ENCODE measurements around the gene TMEM183A.

DNA sequence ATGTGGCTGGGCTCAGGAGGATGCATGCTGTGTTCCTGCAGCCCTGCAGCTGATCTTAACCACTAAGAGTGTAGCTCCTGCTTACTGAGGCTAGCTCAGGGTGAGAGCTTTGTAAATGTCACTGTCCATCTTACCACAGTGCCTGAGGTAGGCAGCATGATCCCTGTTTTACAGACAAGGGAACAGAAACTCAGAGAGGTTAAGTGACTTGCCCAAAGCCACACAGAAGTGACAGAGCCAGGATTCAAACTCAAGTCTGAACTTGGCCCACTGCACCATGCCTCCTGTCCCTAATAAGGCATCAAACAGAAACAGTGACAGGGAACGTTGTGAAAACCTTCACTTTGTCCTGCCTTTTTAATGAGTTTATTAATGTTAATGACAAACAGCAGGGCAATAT lies 47.0 kb downstream of the TMEM183A start:
- TF ChIP-seq, protein P1, sequence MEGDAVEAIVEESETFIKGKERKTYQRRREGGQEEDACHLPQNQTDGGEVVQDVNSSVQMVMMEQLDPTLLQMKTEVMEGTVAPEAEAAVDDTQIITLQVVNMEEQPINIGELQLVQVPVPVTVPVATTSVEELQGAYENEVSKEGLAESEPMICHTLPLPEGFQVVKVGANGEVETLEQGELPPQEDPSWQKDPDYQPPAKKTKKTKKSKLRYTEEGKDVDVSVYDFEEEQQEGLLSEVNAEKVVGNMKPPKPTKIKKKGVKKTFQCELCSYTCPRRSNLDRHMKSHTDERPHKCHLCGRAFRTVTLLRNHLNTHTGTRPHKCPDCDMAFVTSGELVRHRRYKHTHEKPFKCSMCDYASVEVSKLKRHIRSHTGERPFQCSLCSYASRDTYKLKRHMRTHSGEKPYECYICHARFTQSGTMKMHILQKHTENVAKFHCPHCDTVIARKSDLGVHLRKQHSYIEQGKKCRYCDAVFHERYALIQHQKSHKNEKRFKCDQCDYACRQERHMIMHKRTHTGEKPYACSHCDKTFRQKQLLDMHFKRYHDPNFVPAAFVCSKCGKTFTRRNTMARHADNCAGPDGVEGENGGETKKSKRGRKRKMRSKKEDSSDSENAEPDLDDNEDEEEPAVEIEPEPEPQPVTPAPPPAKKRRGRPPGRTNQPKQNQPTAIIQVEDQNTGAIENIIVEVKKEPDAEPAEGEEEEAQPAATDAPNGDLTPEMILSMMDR (IDR thresholded peaks at IDR 0.05): no peak
- TF ChIP-seq POLR2A (IDR thresholded peaks at IDR 0.05): no peak
- no peak for TF ChIP-seq EP300 (IDR thresholded peaks at IDR 0.05)
- TF ChIP-seq POLR2AphosphoS5 (IDR thresholded peaks at IDR 0.05): no peak
